ENCODE measurements around the gene WFDC1.
"Not testable (repeated sequence)": the region's sequence is repeated elsewhere in the genome, so short reads cannot be mapped to it uniquely, and the experiment has no call there.

WFDC1 gene

GRCh38 chr16:84324434-84325262, 30.0 kb downstream of the WFDC1 start:
- no peaks in the 10 kb centered on the region for H3K9me3 Mint-ChIP-seq
- no peaks in the 10 kb centered on the region for H3K27me3 Mint-ChIP-seq
- no peak overlapping the region for H3K4me3 Mint-ChIP-seq
- H3K4me1 Mint-ChIP-seq: no peaks in the 10 kb centered on the region
- no peaks in the 10 kb centered on the region for H3K36me3 Mint-ChIP-seq
- no peak overlapping the region for H3K27ac Mint-ChIP-seq

- no peaks in the 10 kb centered on the region for H3K27me3 Mint-ChIP-seq
- no peaks in the 10 kb centered on the region for H3K9me3 Mint-ChIP-seq
- no peaks in the 10 kb centered on the region for H3K4me1 Mint-ChIP-seq
- no peak overlapping the region for H3K27ac Mint-ChIP-seq
- no peaks in the 10 kb centered on the region for H3K36me3 Mint-ChIP-seq
- no peak overlapping the region for H3K4me3 Mint-ChIP-seq
These were observed 31.9 kb downstream of the WFDC1 start for GRCh38 chr16:84326545-84326944.

- no peak overlapping the region for H3K27ac Mint-ChIP-seq
- no peaks in the 10 kb centered on the region for H3K27me3 Mint-ChIP-seq
These were observed 33.3 kb downstream of the WFDC1 start for GRCh38 chr16:84327926-84328505.

GRCh38 chr16:84329016-84329415, 34.3 kb downstream of the WFDC1 start:
- H3K36me3 Mint-ChIP-seq: no peaks in the 10 kb centered on the region
- H3K4me1 Mint-ChIP-seq: no peaks in the 10 kb centered on the region
- H3K27ac Mint-ChIP-seq: no peak overlapping the region
- H3K4me3 Mint-ChIP-seq: no peak overlapping the region
- no peaks in the 10 kb centered on the region for H3K9me3 Mint-ChIP-seq
- no peaks in the 10 kb centered on the region for H3K27me3 Mint-ChIP-seq

More at GRCh38 chr16:84327926-84328505, 33.3 kb downstream of the WFDC1 start:
- Mint-ChIP-seq H3K4me3 (no peak overlapping the region), H3K4me1 (no peaks in the 10 kb centered on the region), H3K36me3 (no peaks in the 10 kb centered on the region), H3K9me3 (no peaks in the 10 kb centered on the region)

GRCh38 chr16:84329843-84330684, 35.4 kb downstream of the WFDC1 start:
- no peak overlapping the region for H3K4me3 Mint-ChIP-seq
- no peaks in the 10 kb centered on the region for H3K36me3 Mint-ChIP-seq
- H3K4me1 Mint-ChIP-seq: no peaks in the 10 kb centered on the region
- no peaks in the 10 kb centered on the region for H3K9me3 Mint-ChIP-seq
- no peak overlapping the region for H3K27ac Mint-ChIP-seq
- H3K27me3 Mint-ChIP-seq: no peaks in the 10 kb centered on the region

GRCh38 chr16:84330685-84331050, 36.0 kb downstream of the WFDC1 start:
- Mint-ChIP-seq H3K27ac (no peak overlapping the region), H3K9me3 (peaks cover 6% of the 10 kb centered on the region), H3K4me3 (no peak overlapping the region), H3K4me1 (no peaks in the 10 kb centered on the region), H3K36me3 (peaks cover 2% of the 10 kb centered on the region), H3K27me3 (no peaks in the 10 kb centered on the region)

GRCh38 chr16:84331998-84332780, 37.5 kb downstream of the WFDC1 start:
- Mint-ChIP-seq H3K4me3 (no peak overlapping the region), H3K27me3 (no peaks in the 10 kb centered on the region), H3K27ac (no peak overlapping the region), H3K9me3 (peaks cover 13% of the 10 kb centered on the region), H3K36me3 (peaks cover 2% of the 10 kb centered on the region), H3K4me1 (no peaks in the 10 kb centered on the region)

- H3K4me3 Mint-ChIP-seq: no peak overlapping the region
- no peak overlapping the region for H3K27ac Mint-ChIP-seq
- H3K36me3 Mint-ChIP-seq: peaks cover 5% of the 10 kb centered on the region
- no peaks in the 10 kb centered on the region for H3K4me1 Mint-ChIP-seq
- H3K9me3 Mint-ChIP-seq: peaks cover 17% of the 10 kb centered on the region
- no peaks in the 10 kb centered on the region for H3K27me3 Mint-ChIP-seq
These were observed 38.5 kb downstream of the WFDC1 start for GRCh38 chr16:84332975-84333684.

GRCh38 chr16:84334058-84334457, 39.4 kb downstream of the WFDC1 start:
- Mint-ChIP-seq H3K9me3 (peaks cover 17% of the 10 kb centered on the region), H3K4me1 (no peaks in the 10 kb centered on the region), H3K27ac (no peak overlapping the region), H3K27me3 (no peaks in the 10 kb centered on the region), H3K36me3 (peaks cover 5% of the 10 kb centered on the region), H3K4me3 (no peak overlapping the region)

- Mint-ChIP-seq H3K27ac (no peak overlapping the region), H3K36me3 (peaks cover 5% of the 10 kb centered on the region), H3K27me3 (no peaks in the 10 kb centered on the region), H3K4me3 (no peak overlapping the region), H3K4me1 (no peaks in the 10 kb centered on the region), H3K9me3 (peaks cover 17% of the 10 kb centered on the region)
These were observed 39.8 kb downstream of the WFDC1 start for GRCh38 chr16:84334482-84334881.

- H3K36me3 Mint-ChIP-seq, H3K4me3 Mint-ChIP-seq, H3K27me3 Mint-ChIP-seq, H3K4me1 Mint-ChIP-seq, H3K27ac Mint-ChIP-seq: not testable (repeated sequence)
- H3K9me3 Mint-ChIP-seq: peaks cover 17% of the 10 kb centered on the region
These were observed 42.6 kb downstream of the WFDC1 start for GRCh38 chr16:84337236-84337635.

- peaks cover 17% of the 10 kb centered on the region for H3K9me3 Mint-ChIP-seq
- no peak overlapping the region for H3K27ac Mint-ChIP-seq
- no peak overlapping the region for H3K4me3 Mint-ChIP-seq
- H3K27me3 Mint-ChIP-seq: no peaks in the 10 kb centered on the region
- no peaks in the 10 kb centered on the region for H3K4me1 Mint-ChIP-seq
- H3K36me3 Mint-ChIP-seq: peaks cover 5% of the 10 kb centered on the region
These were observed 44.6 kb downstream of the WFDC1 start for GRCh38 chr16:84339311-84339710.

GRCh38 chr16:84339766-84340165, 45.1 kb downstream of the WFDC1 start:
- peaks cover 17% of the 10 kb centered on the region for H3K9me3 Mint-ChIP-seq
- no peak overlapping the region for H3K4me3 Mint-ChIP-seq
- peaks cover 5% of the 10 kb centered on the region for H3K36me3 Mint-ChIP-seq
- no peaks in the 10 kb centered on the region for H3K4me1 Mint-ChIP-seq
- no peak overlapping the region for H3K27ac Mint-ChIP-seq
- H3K27me3 Mint-ChIP-seq: no peaks in the 10 kb centered on the region

GRCh38 chr16:84340325-84341040, 45.8 kb downstream of the WFDC1 start:
- H3K27me3 Mint-ChIP-seq: no peaks in the 10 kb centered on the region
- H3K4me3 Mint-ChIP-seq: no peak overlapping the region
- H3K36me3 Mint-ChIP-seq: peaks cover 3% of the 10 kb centered on the region

More at GRCh38 chr16:84340325-84341040, 45.8 kb downstream of the WFDC1 start:
- no peaks in the 10 kb centered on the region for H3K4me1 Mint-ChIP-seq
- H3K9me3 Mint-ChIP-seq: peaks cover 13% of the 10 kb centered on the region
- H3K27ac Mint-ChIP-seq: no peak overlapping the region

All from activated naive CD4-positive, alpha-beta T cell treated with anti-CD3 and anti-CD28 coated beads, Interleukin-2, amount 50 U/mL, for 24 hours (primary cell).